Endothelial cell (in vitro differentiated cells): ENCODE results near the gene MMRN2. TPM values are rescaled to one million over a fixed set of nuclear protein-coding genes. Genes with fewer than 3 reads are reported as not detected.
"Not testable (repeated sequence)": the region's sequence is repeated elsewhere in the genome, so short reads cannot be mapped to it uniquely, and the experiment has no call there.

Experiments
- DNase-seq: peaks from one replicate; pipeline ENCODE4 v3.0.0; 2021; ENCODE audit warnings: low spot score
- H3K27ac Mint-ChIP-seq: one replicate; pipeline ENCODE4 v1.8.0; 2021; ENCODE audit warnings: mixed read lengths, inconsistent platforms; ENCODE audit not compliant: unreplicated experiment
- H3K27me3 Mint-ChIP-seq: one replicate; pipeline ENCODE4 v1.8.0; 2021; ENCODE audit warnings: mild to moderate bottlenecking, moderate library complexity, mixed read lengths, inconsistent platforms; ENCODE audit not compliant: unreplicated experiment
- H3K36me3 Mint-ChIP-seq: one replicate; pipeline ENCODE4 v1.8.0; 2021; ENCODE audit warnings: mild to moderate bottlenecking, low read depth, mixed read lengths, inconsistent platforms; ENCODE audit not compliant: unreplicated experiment
- H3K4me1 Mint-ChIP-seq: one replicate; pipeline ENCODE4 v1.8.0; 2021; ENCODE audit warnings: mild to moderate bottlenecking, mixed read lengths, inconsistent platforms; ENCODE audit not compliant: unreplicated experiment
- H3K4me3 Mint-ChIP-seq: one replicate; pipeline ENCODE4 v1.8.0; 2021; ENCODE audit warnings: mild to moderate bottlenecking, mixed read lengths, inconsistent platforms; ENCODE audit not compliant: unreplicated experiment
- H3K9me3 Mint-ChIP-seq: one replicate; pipeline ENCODE4 v1.8.0; 2021; ENCODE audit warnings: mixed read lengths, inconsistent platforms; ENCODE audit not compliant: unreplicated experiment
- long read RNA-seq: library from polyadenylated mRNA; unstranded; transcript quantifications from one replicate; pipeline ENCODE4 v2.0.0, GENCODE V29; 2020; ENCODE audit not compliant: unreplicated experiment
- total RNA-seq: library from RNA; stranded (reverse); fragmentation: NEBNext Ultra II Directional; extraction: Animal tissue kit (Norgen Biotek cat#: 25700); gene quantifications from one replicate; pipeline ENCODE4 v1.2.1, GENCODE V29; 2021; ENCODE audit not compliant: unreplicated experiment
- TF ChIP-seq, protein P1 (sequence below): fragments of 200-600 bp; sonication (generic); IDR thresholded peaks from one replicate; pipeline ENCODE4 v1.5.0; 2021; ENCODE audit warnings: antibody characterized with exemption; ENCODE audit not compliant: unreplicated experiment

MMRN2 gene, protein sequence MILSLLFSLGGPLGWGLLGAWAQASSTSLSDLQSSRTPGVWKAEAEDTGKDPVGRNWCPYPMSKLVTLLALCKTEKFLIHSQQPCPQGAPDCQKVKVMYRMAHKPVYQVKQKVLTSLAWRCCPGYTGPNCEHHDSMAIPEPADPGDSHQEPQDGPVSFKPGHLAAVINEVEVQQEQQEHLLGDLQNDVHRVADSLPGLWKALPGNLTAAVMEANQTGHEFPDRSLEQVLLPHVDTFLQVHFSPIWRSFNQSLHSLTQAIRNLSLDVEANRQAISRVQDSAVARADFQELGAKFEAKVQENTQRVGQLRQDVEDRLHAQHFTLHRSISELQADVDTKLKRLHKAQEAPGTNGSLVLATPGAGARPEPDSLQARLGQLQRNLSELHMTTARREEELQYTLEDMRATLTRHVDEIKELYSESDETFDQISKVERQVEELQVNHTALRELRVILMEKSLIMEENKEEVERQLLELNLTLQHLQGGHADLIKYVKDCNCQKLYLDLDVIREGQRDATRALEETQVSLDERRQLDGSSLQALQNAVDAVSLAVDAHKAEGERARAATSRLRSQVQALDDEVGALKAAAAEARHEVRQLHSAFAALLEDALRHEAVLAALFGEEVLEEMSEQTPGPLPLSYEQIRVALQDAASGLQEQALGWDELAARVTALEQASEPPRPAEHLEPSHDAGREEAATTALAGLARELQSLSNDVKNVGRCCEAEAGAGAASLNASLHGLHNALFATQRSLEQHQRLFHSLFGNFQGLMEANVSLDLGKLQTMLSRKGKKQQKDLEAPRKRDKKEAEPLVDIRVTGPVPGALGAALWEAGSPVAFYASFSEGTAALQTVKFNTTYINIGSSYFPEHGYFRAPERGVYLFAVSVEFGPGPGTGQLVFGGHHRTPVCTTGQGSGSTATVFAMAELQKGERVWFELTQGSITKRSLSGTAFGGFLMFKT
- 563 TPM for total RNA-seq
- long read RNA-seq, full-length matches to known transcripts: 295 of 336 reads
- long read RNA-seq, partial matches to known transcripts: 25 of 336 reads
- long read RNA-seq, other reads (novel, unspliced or antisense): 16 of 336 reads

DNA sequence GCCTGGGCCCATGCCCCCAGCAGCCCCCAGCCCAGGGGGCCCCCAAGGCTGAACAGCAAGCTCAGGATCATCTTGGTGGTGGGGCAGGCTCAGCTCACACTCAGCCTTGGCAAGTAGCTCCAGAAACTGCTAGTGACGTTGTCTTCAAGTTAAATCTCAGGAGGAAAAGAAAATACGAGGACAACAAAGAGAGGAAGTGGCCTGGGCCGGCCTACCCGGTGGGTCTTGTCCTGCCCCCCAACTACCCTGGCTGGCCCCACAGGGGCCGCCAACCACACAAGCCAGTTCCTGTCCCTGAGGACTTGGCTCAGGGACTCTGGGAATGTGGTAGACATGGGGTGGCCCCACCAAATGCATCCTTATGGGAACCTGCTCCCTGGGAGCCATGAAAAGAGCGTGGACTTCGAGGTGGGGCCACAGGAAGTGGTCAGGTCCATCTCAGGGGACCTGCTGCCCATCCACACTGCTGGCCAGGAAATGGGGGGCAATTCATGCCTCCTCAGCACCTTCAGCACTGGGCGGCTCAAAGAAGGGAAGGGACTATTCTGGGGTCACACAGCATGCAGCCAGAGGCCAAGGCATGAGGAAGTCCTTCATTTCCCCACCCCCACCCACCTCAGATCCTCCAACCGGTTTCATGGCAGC is at the start of gene MMRN2:
MMRN2 (minus strand) TSS at position 145 of the 645 bp plus-strand sequence; CDS start at position 71, 74 bp downstream.
- no peaks in the 10 kb centered on the region for H3K9me3 Mint-ChIP-seq
- H3K4me1 Mint-ChIP-seq: peaks cover 46% of the 10 kb centered on the region
- peak; percentile 65 for DNase-seq
- peak within 1 kb of the TSS; percentile 97 for H3K27ac Mint-ChIP-seq
- H3K4me3 Mint-ChIP-seq: peak within 1 kb of the TSS; percentile 98
- peaks cover 18% of the 10 kb centered on the region for H3K36me3 Mint-ChIP-seq
- H3K27me3 Mint-ChIP-seq: peaks cover 17% of the 10 kb centered on the region
- TF ChIP-seq, protein P1, sequence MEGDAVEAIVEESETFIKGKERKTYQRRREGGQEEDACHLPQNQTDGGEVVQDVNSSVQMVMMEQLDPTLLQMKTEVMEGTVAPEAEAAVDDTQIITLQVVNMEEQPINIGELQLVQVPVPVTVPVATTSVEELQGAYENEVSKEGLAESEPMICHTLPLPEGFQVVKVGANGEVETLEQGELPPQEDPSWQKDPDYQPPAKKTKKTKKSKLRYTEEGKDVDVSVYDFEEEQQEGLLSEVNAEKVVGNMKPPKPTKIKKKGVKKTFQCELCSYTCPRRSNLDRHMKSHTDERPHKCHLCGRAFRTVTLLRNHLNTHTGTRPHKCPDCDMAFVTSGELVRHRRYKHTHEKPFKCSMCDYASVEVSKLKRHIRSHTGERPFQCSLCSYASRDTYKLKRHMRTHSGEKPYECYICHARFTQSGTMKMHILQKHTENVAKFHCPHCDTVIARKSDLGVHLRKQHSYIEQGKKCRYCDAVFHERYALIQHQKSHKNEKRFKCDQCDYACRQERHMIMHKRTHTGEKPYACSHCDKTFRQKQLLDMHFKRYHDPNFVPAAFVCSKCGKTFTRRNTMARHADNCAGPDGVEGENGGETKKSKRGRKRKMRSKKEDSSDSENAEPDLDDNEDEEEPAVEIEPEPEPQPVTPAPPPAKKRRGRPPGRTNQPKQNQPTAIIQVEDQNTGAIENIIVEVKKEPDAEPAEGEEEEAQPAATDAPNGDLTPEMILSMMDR: no peak

DNA sequence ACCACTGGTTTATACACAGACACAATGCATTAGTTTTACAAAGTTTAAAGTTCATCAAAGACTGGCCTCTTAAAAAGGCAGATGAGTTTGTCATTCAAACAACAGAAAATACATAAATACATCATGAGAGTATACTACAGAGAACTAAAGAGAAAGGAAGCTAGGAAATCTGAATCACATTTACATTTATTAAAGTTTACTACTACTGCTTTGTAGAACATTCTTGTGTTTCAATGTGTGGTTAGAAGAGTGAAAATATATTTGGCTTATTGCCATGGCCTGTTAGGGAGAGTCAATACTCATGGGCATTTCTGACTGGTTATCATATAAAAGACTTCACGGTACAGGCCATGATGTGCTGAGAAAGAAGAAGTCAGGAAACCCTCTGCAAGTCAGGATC is 49.7 kb upstream of the MMRN2 start:
- H3K4me1 Mint-ChIP-seq: not testable (repeated sequence)

DNA sequence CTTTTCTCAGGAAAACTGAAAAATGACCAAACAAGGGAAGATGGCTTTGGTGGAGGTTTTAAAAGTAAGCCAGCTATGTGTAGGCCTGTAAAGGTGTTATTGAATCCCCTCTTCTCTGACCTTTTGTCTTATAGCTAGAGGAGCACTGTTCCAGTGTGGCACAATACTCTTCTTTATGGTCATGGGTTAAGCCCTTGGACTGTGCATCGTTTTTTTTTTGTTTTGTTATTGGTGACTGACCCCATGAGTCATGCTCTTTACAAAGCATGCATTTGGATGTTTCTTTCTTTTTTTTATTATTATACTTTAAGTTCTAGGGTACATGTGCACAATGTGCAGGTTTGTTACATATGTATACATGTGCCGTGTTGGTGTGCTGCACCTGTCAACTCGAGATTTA is 43.1 kb upstream of the MMRN2 start:
- Mint-ChIP-seq H3K4me3 (no peak overlapping the region), H3K36me3 (no peaks in the 10 kb centered on the region), H3K27ac (no peak overlapping the region), H3K27me3 (no peaks in the 10 kb centered on the region), H3K4me1 (peaks cover 7% of the 10 kb centered on the region), H3K9me3 (no peaks in the 10 kb centered on the region)
- no peak for DNase-seq
- TF ChIP-seq, protein P1: no peak

More for the DNA sequence above, 49.7 kb upstream of the MMRN2 start:
- H3K4me3 Mint-ChIP-seq, H3K27me3 Mint-ChIP-seq, H3K27ac Mint-ChIP-seq, H3K9me3 Mint-ChIP-seq, DNase-seq, H3K36me3 Mint-ChIP-seq: not testable (repeated sequence)

DNA sequence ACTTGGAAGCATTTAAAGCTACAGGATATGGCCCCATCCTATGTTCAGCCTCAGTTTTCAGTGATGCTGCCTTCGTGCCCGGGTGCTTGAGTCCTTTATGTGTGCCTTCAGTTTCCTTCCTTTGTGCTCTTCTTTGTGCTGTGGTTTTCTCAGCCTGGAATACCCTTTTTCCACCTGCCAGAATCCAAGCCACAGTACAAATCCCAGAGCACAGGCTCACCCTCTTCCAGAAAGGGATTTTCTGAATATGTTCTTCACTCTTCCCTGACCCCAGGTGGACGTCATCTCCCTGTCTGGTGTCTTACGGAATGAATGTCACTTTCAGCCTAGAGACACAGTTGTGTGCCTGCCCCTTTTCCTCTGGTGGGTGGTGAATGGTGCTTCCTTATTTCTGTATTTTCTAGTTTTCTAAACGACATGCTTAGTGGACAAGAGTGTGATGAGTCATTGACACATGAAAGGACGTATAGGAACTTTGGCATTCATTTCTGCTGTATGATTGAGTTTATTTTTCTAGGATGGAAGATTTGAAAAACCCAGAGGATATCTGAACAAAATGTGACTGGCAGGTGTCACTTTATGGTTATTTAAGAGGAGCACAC is 42.5 kb upstream of the MMRN2 start:
- H3K4me3 Mint-ChIP-seq, H3K36me3 Mint-ChIP-seq, H3K27ac Mint-ChIP-seq, H3K4me1 Mint-ChIP-seq, H3K9me3 Mint-ChIP-seq, DNase-seq, H3K27me3 Mint-ChIP-seq: not testable (repeated sequence)

DNA sequence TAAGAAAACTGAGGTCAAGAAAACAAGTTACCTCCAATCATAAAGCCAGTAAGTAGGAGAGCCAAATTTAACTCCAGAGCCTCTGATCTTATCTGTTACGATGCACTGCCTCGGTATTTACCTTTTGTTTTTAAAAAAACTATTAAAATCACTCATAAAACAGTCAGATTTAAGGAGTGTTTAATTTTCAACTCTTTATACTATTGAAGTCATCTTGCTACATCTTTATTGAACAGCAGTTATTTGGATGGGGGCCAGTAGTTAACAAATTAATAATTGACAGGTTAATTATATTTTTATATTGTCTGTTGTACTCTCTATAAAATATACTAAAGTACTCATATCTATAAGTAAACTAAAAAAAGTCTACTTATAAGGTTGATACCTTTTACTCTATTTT is 35.5 kb upstream of the MMRN2 start:
- Mint-ChIP-seq H3K27me3 (no peaks in the 10 kb centered on the region), H3K4me1 (peaks cover 5% of the 10 kb centered on the region), H3K4me3 (no peak overlapping the region), H3K27ac (no peak overlapping the region), H3K9me3 (no peaks in the 10 kb centered on the region), H3K36me3 (no peaks in the 10 kb centered on the region)
- TF ChIP-seq, protein P1: no peak
- DNase-seq: no peak
